IPS DF 19.7 (cell line): ENCODE measurements around the gene ARMC9.
"Not testable (repeated sequence)": the region's sequence is repeated elsewhere in the genome, so short reads cannot be mapped to it uniquely, and the experiment has no call there.

ENCODE experiments used
- DNase-seq: peaks from one replicate; pipeline ENCODE4 v3.0.0-alpha.2; 2013; ENCODE audit warnings: low read depth, low spot score

ARMC9 gene

GRCh38 chr2:231181860-231182512, 16.4 kb upstream of the ARMC9 start:
- DNase-seq: no peak

DNA sequence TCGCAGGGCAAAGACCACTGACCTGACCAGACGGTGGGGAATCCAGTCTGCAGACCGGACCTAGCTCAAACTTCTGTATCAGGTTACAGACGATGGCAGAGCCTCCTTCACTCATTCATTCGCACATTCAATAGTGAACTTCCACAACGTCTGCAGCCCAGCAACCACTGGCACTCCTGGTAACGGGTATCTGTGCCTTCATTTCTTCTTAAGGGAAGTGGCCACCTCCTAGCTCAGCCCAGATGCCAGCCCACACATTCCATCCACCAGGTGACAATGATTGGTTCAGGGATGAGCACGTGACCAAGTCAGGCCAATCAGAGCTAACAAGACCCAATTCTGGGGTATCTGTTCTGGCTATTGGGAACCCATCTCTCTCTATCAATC, 15.9 kb upstream of the ARMC9 start:
- DNase-seq: no peak

- no peak for DNase-seq
Observed at GRCh38 chr2:231183851-231184250, 14.6 kb upstream of the ARMC9 start.

DNA sequence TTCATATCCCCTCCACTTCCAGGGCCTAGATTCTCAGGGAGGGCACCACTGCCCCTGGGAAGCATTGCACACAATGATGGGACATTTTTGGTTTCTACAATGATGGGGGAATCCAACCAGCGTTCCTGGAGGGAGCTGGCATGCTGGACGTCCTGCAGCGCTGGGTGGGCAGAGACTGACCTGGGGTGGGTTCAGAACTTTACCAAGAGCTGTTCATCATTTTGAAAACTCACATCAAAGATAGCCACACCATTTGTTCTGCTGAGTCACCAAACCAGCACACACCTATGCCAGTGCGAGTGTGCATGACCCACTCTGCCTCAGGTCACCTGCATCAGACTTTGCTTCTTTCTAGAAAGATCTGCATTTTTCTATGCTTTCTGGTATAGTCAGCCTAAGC, 14.1 kb upstream of the ARMC9 start:
- no peak for DNase-seq

- no peak for DNase-seq
Observed at GRCh38 chr2:231185050-231185725, 13.2 kb upstream of the ARMC9 start.

GRCh38 chr2:231185886-231186285, 12.5 kb upstream of the ARMC9 start:
- DNase-seq: no peak

DNA sequence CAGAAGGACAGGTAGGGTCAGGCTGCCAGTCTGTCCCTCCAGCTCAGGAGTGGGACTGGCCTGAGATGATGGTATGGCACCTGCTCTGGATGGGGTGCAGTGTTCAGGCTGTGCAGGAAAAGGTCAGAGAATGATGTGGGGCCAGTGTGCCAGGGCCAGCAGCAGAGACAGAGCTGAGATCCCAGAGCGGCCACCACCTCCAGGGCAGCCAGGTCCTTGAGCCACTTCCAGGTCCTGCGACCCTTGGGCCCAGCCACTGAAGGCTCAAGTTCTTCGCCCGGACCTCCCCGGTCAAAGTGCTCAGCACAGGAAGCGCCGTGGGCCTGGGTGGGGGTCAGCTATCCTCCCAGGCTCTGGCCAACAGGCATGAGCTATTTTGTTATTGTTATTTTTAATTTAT, 12.1 kb upstream of the ARMC9 start:
- no peak for DNase-seq

DNA sequence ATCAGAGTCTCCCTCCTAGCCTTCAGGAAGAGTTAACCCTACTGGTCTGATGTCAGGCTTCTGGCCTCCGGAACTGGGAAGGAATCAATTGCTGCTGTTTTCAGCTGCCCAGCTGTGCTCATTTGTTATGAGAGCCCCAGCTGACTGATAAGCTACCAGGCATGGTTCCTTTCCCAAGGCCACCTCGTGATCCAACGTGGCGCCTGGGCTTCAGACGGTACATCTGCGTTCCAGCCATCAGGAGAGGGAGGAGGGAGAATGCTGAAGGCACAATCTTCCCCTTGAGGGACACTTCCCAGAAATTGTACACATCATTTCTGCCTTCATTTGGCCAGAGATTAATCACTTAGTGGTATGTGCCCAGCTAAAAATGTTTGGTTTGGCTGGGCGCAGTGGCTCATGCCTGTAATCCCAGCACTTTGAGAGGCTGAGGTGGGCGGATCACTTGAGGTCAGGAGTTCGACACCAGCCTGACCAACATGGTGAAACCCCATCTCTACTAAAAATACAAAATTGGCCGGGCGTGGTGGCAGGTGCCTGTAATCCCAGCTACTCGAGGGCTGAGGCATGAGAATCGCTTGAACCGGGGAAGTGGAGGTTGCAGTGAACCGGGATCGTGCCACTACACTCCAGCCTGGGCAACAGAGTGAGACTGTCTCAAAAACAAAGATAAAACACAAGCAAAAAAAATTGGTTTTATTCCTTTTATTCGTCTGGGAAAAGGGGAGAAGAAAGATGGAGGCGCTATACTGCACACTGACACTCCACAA, 10.5 kb upstream of the ARMC9 start:
- DNase-seq: no peak

- DNase-seq: no peak
Observed at GRCh38 chr2:231188506-231189170, 9.8 kb upstream of the ARMC9 start.

GRCh38 chr2:231189171-231189530, 9.3 kb upstream of the ARMC9 start:
- DNase-seq: no peak

DNA sequence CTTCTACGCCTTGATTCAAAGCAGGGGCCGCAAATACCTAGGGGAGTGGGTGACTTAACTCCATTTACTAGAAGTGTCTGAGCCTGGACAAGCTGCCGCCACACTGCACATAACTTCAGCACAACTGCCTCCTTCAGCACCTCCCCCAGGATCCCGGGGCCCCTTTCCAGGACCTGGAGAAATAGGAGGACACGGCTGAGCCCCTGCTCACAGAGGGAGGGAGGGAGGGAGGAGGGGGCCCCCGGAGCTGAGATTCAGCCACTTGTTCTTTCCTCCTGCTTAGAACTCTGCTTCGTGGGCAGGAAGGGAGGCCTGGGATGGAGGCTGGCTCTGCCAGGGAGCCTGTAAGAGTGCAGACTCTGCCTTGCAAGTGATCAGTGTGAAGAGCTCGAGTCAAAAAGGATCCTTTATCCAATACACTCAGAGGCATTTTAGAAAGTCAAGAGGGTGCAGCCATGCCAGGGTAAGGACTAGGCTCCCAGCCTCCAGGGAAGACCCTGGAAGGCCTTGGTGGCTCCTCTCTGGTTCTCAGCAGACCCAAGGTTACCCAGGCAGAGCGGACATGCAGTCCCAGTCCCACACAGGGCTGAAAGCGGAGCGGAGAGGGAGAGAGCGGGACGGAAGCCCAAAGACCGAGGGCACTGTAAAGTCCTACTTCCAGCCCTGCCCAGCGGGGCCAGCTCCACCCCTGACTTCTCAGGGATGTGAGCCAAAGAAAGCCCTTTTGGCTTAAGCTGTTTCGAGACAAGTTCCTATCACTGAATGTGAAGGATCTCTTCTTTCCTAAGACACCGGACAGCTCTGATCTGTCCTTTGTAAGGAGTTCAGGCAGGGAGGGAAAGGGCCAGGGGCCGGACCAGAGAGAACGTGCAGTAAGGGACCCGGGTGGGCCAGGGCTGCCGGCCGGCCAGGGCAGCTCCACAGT, 8.6 kb upstream of the ARMC9 start:
- no peak for DNase-seq

GRCh38 chr2:231190531-231191197, 7.8 kb upstream of the ARMC9 start:
- DNase-seq: no peak

- no peak for DNase-seq
Observed at GRCh38 chr2:231191896-231192872, 6.2 kb upstream of the ARMC9 start.

- no peak for DNase-seq
Observed at GRCh38 chr2:231193216-231193615, 5.2 kb upstream of the ARMC9 start.

DNA sequence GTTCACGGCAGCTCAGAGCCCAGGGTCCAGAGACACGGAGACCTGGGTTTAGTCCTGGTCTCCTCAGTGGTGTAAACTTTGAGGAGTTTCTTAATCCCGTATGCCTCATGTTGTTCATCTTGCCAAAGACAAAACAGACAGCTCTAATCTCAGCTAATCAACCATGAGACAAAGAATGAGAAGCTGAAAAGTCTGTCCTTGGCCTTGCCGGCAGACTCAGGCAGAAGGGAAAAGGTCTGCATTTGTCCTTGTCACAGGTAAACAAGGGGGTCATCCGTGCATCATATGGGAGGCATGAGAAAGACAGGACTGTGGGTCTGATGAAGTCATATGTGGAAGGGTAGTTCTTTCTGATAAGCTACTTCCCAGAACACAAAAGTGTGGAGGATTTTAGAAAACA, 1.8 kb upstream of the ARMC9 start:
- DNase-seq: no peak

- DNase-seq: not testable (repeated sequence)
Observed at GRCh38 chr2:231197196-231197595, 1.2 kb upstream of the ARMC9 start.

DNA sequence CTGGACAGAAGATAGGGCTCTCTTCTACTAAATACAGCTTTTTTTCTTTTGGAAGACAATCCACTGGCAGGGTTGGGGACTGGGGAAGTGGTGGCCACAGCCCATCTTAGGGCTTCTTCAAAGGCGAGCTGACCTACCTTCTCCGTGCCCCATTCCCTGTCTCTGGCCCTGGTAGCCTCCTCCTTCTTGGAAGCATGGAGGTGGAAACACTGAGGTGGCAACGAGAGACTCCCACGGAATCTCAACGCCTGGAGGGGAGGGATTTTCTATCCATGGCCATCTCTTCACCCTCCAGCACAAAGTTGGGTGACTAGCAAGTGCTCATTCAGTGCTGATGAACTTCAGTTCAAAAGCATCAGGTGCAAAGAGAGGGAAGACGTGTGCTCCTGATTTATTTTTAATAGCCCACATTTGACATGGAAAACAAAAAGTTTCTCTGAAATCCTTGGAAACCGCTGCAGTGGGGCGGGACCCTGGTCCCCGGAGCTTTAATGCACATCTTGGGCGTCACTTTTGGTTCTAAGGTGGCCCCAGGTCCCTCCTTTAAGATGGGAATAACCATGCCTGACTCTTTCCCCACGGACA, 633 bp upstream of the ARMC9 start:
- DNase-seq: no peak

GRCh38 chr2:231199219-231199618, 788 bp downstream of the ARMC9 start:
- DNase-seq: no peak

DNA sequence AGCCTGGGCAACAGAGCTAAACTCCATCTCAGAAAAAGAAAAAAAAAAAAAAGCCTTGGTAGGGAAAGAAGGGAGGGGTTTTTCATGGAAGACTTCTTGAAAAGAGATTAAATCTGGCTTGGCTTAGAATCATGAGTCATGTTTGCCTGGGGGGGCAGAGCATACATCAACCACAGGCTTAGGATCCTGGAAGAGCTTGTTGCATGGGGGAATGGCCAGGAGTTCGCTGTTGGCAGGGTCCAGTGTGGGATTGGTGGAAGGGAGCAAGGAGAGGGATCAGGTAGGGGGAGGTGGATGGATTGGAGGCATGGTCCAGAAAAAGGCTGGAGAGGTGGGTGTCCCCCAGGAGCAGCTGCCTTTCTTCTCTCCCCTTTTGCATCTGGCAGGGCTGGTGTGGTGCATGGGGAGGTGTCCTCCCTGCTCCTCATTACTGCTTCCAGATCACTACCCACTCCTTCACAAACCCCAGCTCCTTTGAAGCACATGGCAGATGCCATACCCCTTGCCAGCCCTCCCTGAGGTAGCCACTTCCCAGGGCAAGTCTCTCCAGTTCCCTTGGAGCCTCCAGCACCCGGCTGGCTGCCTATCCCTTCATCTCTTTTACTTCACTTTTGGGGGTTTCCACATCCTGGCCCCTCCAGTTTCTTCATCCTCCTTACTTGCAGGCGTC, 2.5 kb downstream of the ARMC9 start:
- no peak for DNase-seq
